H1 (cell line): Measurements from ENCODE around the gene BCL7B. TPM values are rescaled to one million over a fixed set of nuclear protein-coding genes. Genes with fewer than 3 reads are reported as not detected.

Experiments
- CTCF ChIA-PET: fragments of 300-600 bp; sonication (Branson Sonifier 250); formaldehyde crosslinking; loops from one replicate; lab custom pipeline; 2021; ENCODE audit not compliant: partially characterized antibody; lab: Charles Lee
- POLR2A ChIA-PET: fragments of 300-600 bp; sonication (Branson Sonifier 250); formaldehyde crosslinking; loops from one replicate; lab custom pipeline; 2021; ENCODE audit warnings: inconsistent platforms; ENCODE audit not compliant: partially characterized antibody; lab: Charles Lee
- DNase-seq, 2 experiments: peaks; one replicate each; pipeline versions ENCODE4 v3.0.0 to v3.0.0-alpha.2; 2010 to 2022; ENCODE audit warnings: low spot score in 2 of 2, low read depth in 1 of 2, mixed read lengths in 1 of 2
- FAIRE-seq: peaks from 2 replicates; lab custom pipeline; 2011; peaks lifted over from hg19 to GRCh38; lab: Jason Lieb, UNC
- H2AFZ ChIP-seq: 2 replicates; pipeline ENCODE4 v1.8.1; 2012; ENCODE audit warnings: low read length, inconsistent platforms
- H2AK5ac ChIP-seq: 2 replicates; pipeline ENCODE4 v1.6.1; 2013; ENCODE audit warnings: low read depth, low read length
- H2BK120ac ChIP-seq: replicated peaks from 2 replicates; pipeline ENCODE3; 2013; ENCODE audit warnings: low read depth, low read length, inconsistent platforms
- H2BK12ac ChIP-seq: 2 replicates; pipeline ENCODE4 v1.6.1; 2013; ENCODE audit warnings: low read depth, low read length
- H2BK15ac ChIP-seq: 2 replicates; pipeline ENCODE4 v1.6.1; 2013; ENCODE audit warnings: low read length
- H2BK20ac ChIP-seq: 2 replicates; pipeline ENCODE4 v1.6.1; 2013; ENCODE audit warnings: low read length
- H2BK5ac ChIP-seq: 2 replicates; pipeline ENCODE4 v1.6.1; 2013; ENCODE audit warnings: low read depth, low read length
- H3K14ac ChIP-seq: 2 replicates; pipeline ENCODE4 v1.6.1; 2013; ENCODE audit warnings: inconsistent platforms; ENCODE audit not compliant: insufficient read length
- H3K18ac ChIP-seq: 2 replicates; pipeline ENCODE4 v1.6.1; 2013; ENCODE audit warnings: low read length; ENCODE audit errors: extremely low read depth
- H3K23ac ChIP-seq: 2 replicates; pipeline ENCODE4 v1.6.1; 2013; ENCODE audit warnings: inconsistent platforms; ENCODE audit not compliant: insufficient read length
- H3K23me2 ChIP-seq: 2 replicates; pipeline ENCODE4 v1.6.1; 2013; ENCODE audit warnings: low read depth, low read length
- H3K27ac ChIP-seq: 2 replicates; pipeline ENCODE4 v1.6.1; 2011; ENCODE audit warnings: low read depth, low read length, inconsistent platforms
- H3K27me3 ChIP-seq, 4 experiments: replicated peaks in 1 of 4; 1 replicate in 1 of 4; 2 replicates in 3 of 4; pipeline versions ENCODE4 v1.6.1 to v1.8.1; 2011 to 2013; ENCODE audit warnings: low read length in 3 of 4, mild to moderate bottlenecking in 3 of 4, inconsistent platforms in 2 of 4, mixed read lengths in 2 of 4, moderate library complexity in 1 of 4; ENCODE audit not compliant: control insufficient read depth in 3 of 4, insufficient read depth in 3 of 4; ENCODE audit errors: extremely low read depth in 1 of 4
- H3K36me3 ChIP-seq, 4 experiments: 2 replicates each; pipeline versions ENCODE4 v1.6.1 to v1.8.1; 2011 to 2013; ENCODE audit warnings: mild to moderate bottlenecking in 4 of 4, low read length in 3 of 4, moderate library complexity in 2 of 4, control low read depth in 1 of 4, inconsistent platforms in 1 of 4; ENCODE audit not compliant: insufficient read depth in 4 of 4, control insufficient read depth in 2 of 4
- H3K4ac ChIP-seq: replicated peaks from 2 replicates; pipeline ENCODE3; 2013; ENCODE audit warnings: low read length, low read depth, mixed read lengths, inconsistent platforms; ENCODE audit not compliant: insufficient read length
- H3K4me1 ChIP-seq, 4 experiments: replicated peaks in 1 of 4; 1 replicate in 1 of 4; 2 replicates in 3 of 4; pipeline versions ENCODE4 v1.6.1 to v1.8.1; 2011 to 2013; ENCODE audit warnings: low read length in 3 of 4, inconsistent platforms in 2 of 4, mixed read lengths in 1 of 4; ENCODE audit not compliant: insufficient read depth in 4 of 4, control insufficient read depth in 3 of 4
- H3K4me2 ChIP-seq, 2 experiments: 2 replicates each; pipeline versions ENCODE4 v1.6.1 to v1.8.1; 2011 to 2013; ENCODE audit warnings: low read depth in 2 of 2, low read length in 2 of 2, control low read depth in 1 of 2, inconsistent platforms in 1 of 2, mild to moderate bottlenecking in 1 of 2; ENCODE audit not compliant: insufficient read depth in 1 of 2
- H3K4me3 ChIP-seq, 4 experiments: fragments of 200-600, 300-600 bp in 1 of 4; sonication (generic), shearing (Covaris generic), sonication (Bioruptor Twin) in 1 of 4; 2 replicates each; pipeline versions ENCODE4 v1.5.1 to v1.8.1; 2011 to 2016; ENCODE audit warnings: low read length in 4 of 4, low read depth in 3 of 4, control low read depth in 2 of 4, inconsistent platforms in 2 of 4, mild to moderate bottlenecking in 2 of 4, mixed read lengths in 1 of 4, moderate library complexity in 1 of 4; ENCODE audit not compliant: insufficient read depth in 2 of 4; ENCODE audit errors: extremely low read depth in 1 of 4
- H3K56ac ChIP-seq: replicated peaks from 2 replicates; pipeline ENCODE3; 2013; ENCODE audit warnings: low read depth, mild to moderate bottlenecking, mixed read lengths, low read length, inconsistent platforms; ENCODE audit not compliant: insufficient read length
- H3K79me1 ChIP-seq: 2 replicates; pipeline ENCODE4 v1.6.1; 2013; ENCODE audit warnings: low read depth, low read length, control low read depth
- H3K79me2 ChIP-seq, 2 experiments: 2 replicates each; pipeline versions ENCODE4 v1.6.1 to v1.8.1; 2012 to 2013; ENCODE audit warnings: low read length in 2 of 2, mild to moderate bottlenecking in 2 of 2, inconsistent platforms in 1 of 2; ENCODE audit not compliant: insufficient read depth in 2 of 2, control insufficient read depth in 1 of 2
- H3K9ac ChIP-seq, 4 experiments: replicated peaks in 1 of 4; 1 replicate in 1 of 4; 2 replicates in 3 of 4; pipeline versions ENCODE4 v1.6.1 to v1.8.1; 2011 to 2013; ENCODE audit warnings: low read depth in 3 of 4, low read length in 3 of 4, control low read depth in 2 of 4, mild to moderate bottlenecking in 2 of 4, moderate library complexity in 2 of 4, inconsistent platforms in 1 of 4; ENCODE audit errors: extremely low read depth in 1 of 4
- H3K9me3 ChIP-seq, 2 experiments: 2 replicates each; pipeline versions ENCODE4 v1.6.1 to v1.8.1; 2012 to 2013; ENCODE audit warnings: mild to moderate bottlenecking in 2 of 2, moderate library complexity in 2 of 2, control low read depth in 1 of 2, inconsistent platforms in 1 of 2, low read depth in 1 of 2, low read length in 1 of 2, mixed read lengths in 1 of 2; ENCODE audit not compliant: insufficient read depth in 2 of 2
- H4K20me1 ChIP-seq, 2 experiments: replicated peaks in 1 of 2; 2 replicates each; pipeline versions ENCODE3 to v1.8.1; 2011 to 2013; ENCODE audit warnings: inconsistent platforms in 2 of 2, low read length in 2 of 2, mild to moderate bottlenecking in 1 of 2; ENCODE audit not compliant: insufficient read depth in 2 of 2, control insufficient read depth in 1 of 2
- H4K5ac ChIP-seq: 2 replicates; pipeline ENCODE4 v1.6.1; 2013; ENCODE audit warnings: low read length, low read depth, mixed read lengths, inconsistent platforms; ENCODE audit not compliant: insufficient read length
- H4K8ac ChIP-seq: 2 replicates; pipeline ENCODE4 v1.8.0; 2013; ENCODE audit warnings: mild to moderate bottlenecking, moderate library complexity, low read length, inconsistent platforms; ENCODE audit not compliant: insufficient read depth; ENCODE audit errors: extremely low read depth
- H4K91ac ChIP-seq: replicated peaks from 2 replicates; pipeline ENCODE3; 2013; ENCODE audit warnings: low read length, mixed read lengths, inconsistent platforms; ENCODE audit not compliant: insufficient read length
- ASH2L ChIP-seq: fragments of 200-600, 300-600 bp; sonication (generic); IDR thresholded peaks from one replicate; pipeline ENCODE4 v1.7.1; 2017; ENCODE audit warnings: low read length
- BACH1 ChIP-seq: IDR thresholded peaks from 2 replicates; pipeline ENCODE4 v1.6.1; 2012; ENCODE audit warnings: low read length, improper control_type of control experiment
- CHD1 ChIP-seq: IDR thresholded peaks from 2 replicates; pipeline ENCODE4 v1.6.1; 2012; ENCODE audit warnings: low read depth, low read length, improper control_type of control experiment
- CREB1 ChIP-seq: IDR thresholded peaks from 2 replicates; pipeline ENCODE4 v1.6.1; 2012; ENCODE audit warnings: inconsistent platforms
- EGR1 ChIP-seq: IDR thresholded peaks from 2 replicates; pipeline ENCODE4 v1.6.1; 2011; ENCODE audit warnings: low read depth, low read length, borderline replicate concordance
- FOSL1 ChIP-seq: IDR thresholded peaks from 2 replicates; pipeline ENCODE4 v1.6.1; 2011; ENCODE audit warnings: mild to moderate bottlenecking, low read depth, low read length, moderate library complexity; ENCODE audit not compliant: insufficient read depth
- HDAC2 ChIP-seq, 2 experiments: fragments of 300-600 bp in 1 of 2; sonication (generic) in 1 of 2; IDR thresholded peaks; 2 replicates each; pipeline ENCODE4 v1.6.1; 2011 to 2012; ENCODE audit warnings: low read depth in 2 of 2, low read length in 2 of 2, mild to moderate bottlenecking in 2 of 2, moderate library complexity in 2 of 2, borderline replicate concordance in 1 of 2, inconsistent platforms in 1 of 2
- HDAC6 ChIP-seq: IDR thresholded peaks from one replicate; pipeline ENCODE4 v1.7.1; 2012; ENCODE audit warnings: low read depth, mild to moderate bottlenecking, inconsistent platforms, low read length, moderate library complexity
- KDM1A ChIP-seq: fragments of 200-600, 300-600 bp; sonication (generic); IDR thresholded peaks from 2 replicates; pipeline ENCODE4 v1.7.1; 2016; ENCODE audit warnings: mild to moderate bottlenecking, low read length, borderline replicate concordance
- NRF1 ChIP-seq: IDR thresholded peaks from 2 replicates; pipeline ENCODE4 v1.6.1; 2011; ENCODE audit warnings: mild to moderate bottlenecking, low read depth, low read length, improper control_type of control experiment
- PHF8 ChIP-seq: fragments of 200-600 bp; sonication (generic); conservative IDR thresholded peaks from 2 replicates; pipeline ENCODE4 v1.7.1; 2012; ENCODE audit warnings: low read depth, mild to moderate bottlenecking, inconsistent platforms, low read length, moderate library complexity
- POU5F1 ChIP-seq: IDR thresholded peaks from 2 replicates; pipeline ENCODE4 v1.6.1; 2011; ENCODE audit warnings: low read depth, mild to moderate bottlenecking, low read length, moderate library complexity
- SIRT6 ChIP-seq: IDR thresholded peaks from one replicate; pipeline ENCODE4 v1.7.1; 2012; ENCODE audit warnings: low read length, inconsistent platforms
- SP4 ChIP-seq: IDR thresholded peaks from 2 replicates; pipeline ENCODE4 v1.6.1; 2012; ENCODE audit warnings: low read length, inconsistent platforms
- WGBS, 2 experiments: shearing (Covaris generic) in 1 of 2; methylation state at CpG; one replicate each; pipeline versions ENCODE4 v1.1.6 to v1.1.7; 2013 to 2015; ENCODE audit warnings: low lambda C conversion rate in 2 of 2, mixed read lengths in 2 of 2, inconsistent platforms in 1 of 2, low coverage in 1 of 2, missing lambda C conversion rate in 1 of 2; ENCODE audit not compliant: insufficient replicate concordance in 2 of 2, insufficient coverage in 1 of 2, insufficient read length in 1 of 2; ENCODE audit errors: extremely low coverage in 1 of 2, missing lambda C conversion rate in 1 of 2; 5-methylcytosine and 5-hydroxymethylcytosine counted together
- polyA plus RNA-seq, 7 experiments: library from polyadenylated mRNA; depleted of rRNA in 3 of 7; stranded (reverse) in 5 of 7; unstranded in 2 of 7; fragments of >200 nt in 5 of 7; fragments of 200-250 nt in 2 of 7; gene quantifications; 1 replicate in 5 of 7; 2 replicates in 1 of 7; 4 replicates in 1 of 7; pipeline versions ENCODE4 v1.2.1 to v1.2.3, GENCODE V29; 2011 to 2013; ENCODE audit warnings: missing spikeins in 2 of 7, mixed read lengths in 2 of 7
- total RNA-seq: library from RNA; stranded (reverse); fragmentation: NEBNext Ultra II Directional; extraction: Animal tissue kit (Norgen Biotek cat#: 25700); gene quantifications from 2 replicates; pipeline ENCODE4 v1.2.1, GENCODE V29; 2021

BCL7B gene
- total and polyA plus RNA-seq, 2 of the 8 experiments (the other 6 are each of a cell fraction or from before 2014, with no cell fraction given): 24.9 to 44.6 TPM

DNA sequence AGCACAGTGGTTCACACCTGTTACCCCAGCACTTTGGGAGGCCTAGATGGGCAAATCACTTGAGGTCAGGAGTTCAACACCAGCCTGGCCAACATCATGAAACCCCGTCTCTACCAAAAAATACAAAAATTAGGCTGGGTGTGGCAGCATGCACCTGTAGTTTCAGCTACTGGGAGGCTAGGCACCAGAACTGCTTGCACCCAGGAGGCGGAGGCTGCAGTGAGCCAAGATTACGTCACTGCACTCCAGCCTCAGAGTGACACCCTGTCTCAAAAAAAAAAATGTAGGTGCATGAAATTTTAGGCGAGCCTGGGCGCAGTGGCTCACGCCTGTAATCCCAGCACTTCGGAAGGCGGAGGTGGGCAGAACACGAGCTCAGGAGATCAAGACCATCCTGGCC is 9.6 kb downstream of the BCL7B start:
- H3K79me1 ChIP-seq: no peaks in the 10 kb centered on the region; the same call in 1 of the 2 replicates
- 83% methylated on average over 9 of the region's 9 CpGs; no CpG with 5 or more reads in 1 of the 2 experiments for WGBS, 2 experiments
- DNase-seq: no peak
- no peak overlapping the region for H3K23ac ChIP-seq
- no peak overlapping the region for H4K5ac ChIP-seq
- H3K56ac ChIP-seq: no peak overlapping the region
- no peak overlapping the region for H3K4me2 ChIP-seq
- no peaks in the 10 kb centered on the region for H3K23me2 ChIP-seq
- no peak overlapping the region for H2BK5ac ChIP-seq
- no peak overlapping the region for H3K18ac ChIP-seq
- H3K27ac ChIP-seq: no peak overlapping the region
- H2AFZ ChIP-seq: no peak overlapping the region
- POLR2A ChIA-PET: interaction anchor here (0.6 to 1.3 kb wide), 5 partner anchors 9 to 723 kb away, joined by 3 to 8 read pairs (median 5); no protein-coding TSS in a partner anchor
- H2BK12ac ChIP-seq: no peak overlapping the region
- no peak overlapping the region for H4K8ac ChIP-seq
- no peak overlapping the region for H3K4me3 ChIP-seq
- H2BK15ac ChIP-seq: no peak overlapping the region
- no peak overlapping the region for H2BK120ac ChIP-seq
- H3K9me3 ChIP-seq: no peaks in the 10 kb centered on the region
- H2BK20ac ChIP-seq: no peak overlapping the region
- H3K14ac ChIP-seq: no peak overlapping the region
- H4K20me1 ChIP-seq: no peaks in the 10 kb centered on the region
- CTCF ChIA-PET: interaction anchor here (0.8 to 1.7 kb wide), 3 partner anchors 27 to 153 kb away, joined by 3 read pairs; no protein-coding TSS in a partner anchor
- H3K79me2 ChIP-seq: peaks cover 0 to 6% of the 10 kb centered on the region in 2 experiments; a peak in 1 of 4 replicates
- no peak overlapping the region for H4K91ac ChIP-seq
- no peaks in the 10 kb centered on the region for H3K4me1 ChIP-seq
- H3K9ac ChIP-seq: no peak overlapping the region
- H2AK5ac ChIP-seq: no peak overlapping the region
- TF ChIP-seq KDM1A (no peak), POU5F1 (no peak), CREB1 (no peak), HDAC6 (no peak), EGR1 (no peak), ASH2L (no peak), PHF8 (no peak), HDAC2 (IDR thresholded peaks at IDR 0.05; ENCODE audit: borderline replicate concordance in 1 of 2, low read depth in 2 of 2, low read length in 2 of 2) (no peak), BACH1 (no peak), NRF1 (no peak), SIRT6 (no peak), CHD1 (no peak), SP4 (no peak), FOSL1 (no peak)
- no peak overlapping the region for H3K4ac ChIP-seq
- H3K27me3 ChIP-seq: no peaks in the 10 kb centered on the region
- H3K36me3 ChIP-seq: peaks cover 0 to 18% (median 3%) of the 10 kb centered on the region in 4 experiments; a peak in 5 of 8 replicates
- no peak for FAIRE-seq
